Thyroid gland (tissue), 4 donors: ENCODE data around the gene TEK. TPM values are rescaled to one million over a fixed set of nuclear protein-coding genes. Genes with fewer than 3 reads are reported as not detected.

Experiments
- DNase-seq, 2 donors: peaks; one replicate each; pipeline ENCODE4 v3.0.0-alpha.2; 2019
- H3K27ac ChIP-seq, 3 donors: fragments of 200-600 bp; sonication (generic); 1 replicate in 2 of 3; 2 replicates in 1 of 3; pipeline ENCODE4 v1.5.1; 2016 to 2019; ENCODE audit warnings: mild to moderate bottlenecking in 1 of 3, moderate library complexity in 1 of 3
- H3K27me3 ChIP-seq: fragments of 200-600 bp; sonication (generic); one replicate; pipeline ENCODE4 v1.5.1; 2019
- H3K36me3 ChIP-seq, 2 donors: fragments of 200-600 bp; sonication (generic); one replicate each; pipeline ENCODE4 v1.5.1; 2016 to 2019
- H3K4me1 ChIP-seq, 2 donors: fragments of 200-600 bp; sonication (generic); one replicate each; pipeline ENCODE4 v1.5.1; 2017 to 2019
- H3K4me3 ChIP-seq, 3 donors: fragments of 200-600 bp; sonication (generic); replicated peaks in 1 of 3; 1 replicate in 2 of 3; 2 replicates in 1 of 3; pipeline ENCODE4 v1.5.1; 2016; ENCODE audit warnings: mild to moderate bottlenecking in 1 of 3
- H3K9me3 ChIP-seq: fragments of 200-600 bp; sonication (generic); one replicate; pipeline ENCODE4 v1.5.1; 2017
- POLR2A ChIP-seq, 2 donors: fragments of 450-650 bp; IDR thresholded peaks; one replicate each; pipeline ENCODE4 v1.6.1; 2017; ENCODE audit warnings: antibody characterized with exemption in 2 of 2, mild to moderate bottlenecking in 2 of 2, moderate library complexity in 1 of 2
- WGBS, 2 donors: methylation state at CpG; one replicate each; pipeline ENCODE4 v1.1.5; 2017; 5-methylcytosine and 5-hydroxymethylcytosine counted together
- intact Hi-C: fragments of 100-400 bp; cut with DNase I; formaldehyde crosslinking; loops from one replicate; pipeline ENCODE4 v1.15.1; 2023
- total RNA-seq, 4 donors: library from RNA; depleted of rRNA; stranded (reverse); fragments of >200 nt; gene quantifications; one replicate each; pipeline ENCODE4 v1.2.3, GENCODE V29; 2016
- TF ChIP-seq, protein P1 (sequence below), 6 experiments: fragments of 200-600 bp in 3 of 6; fragments of 450-650 bp in 3 of 6; sonication (generic) in 3 of 6; IDR thresholded peaks; one replicate each; pipeline ENCODE4 v1.5.1; 2016 to 2019; ENCODE audit warnings: antibody characterized with exemption in 6 of 6, mild to moderate bottlenecking in 2 of 6, inconsistent platforms in 1 of 6, moderate library complexity in 1 of 6

TEK gene
- total RNA-seq, 4 donors from 2014 or later: 11.9 to 32.6 (median 15.9) TPM

DNA sequence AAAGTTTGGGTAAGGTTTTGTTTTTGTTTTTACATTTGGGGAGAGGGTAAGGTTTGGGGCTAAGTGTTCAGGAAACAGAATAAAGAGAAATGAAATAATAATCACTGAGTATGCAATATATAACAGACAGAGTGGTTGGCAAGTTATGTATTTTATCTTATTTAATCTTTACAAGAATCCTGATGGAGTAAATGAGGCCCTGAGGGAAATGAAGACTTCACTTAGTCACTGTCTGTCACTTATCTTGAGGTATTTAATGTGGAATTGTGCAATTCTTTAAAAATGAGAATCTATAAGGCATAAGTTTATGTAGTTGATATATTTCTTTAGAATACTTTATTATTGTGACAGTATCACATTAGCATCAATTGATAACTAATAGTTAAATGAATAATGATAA lies 48.1 kb downstream of the TEK start:
- TF ChIP-seq, protein P1, sequence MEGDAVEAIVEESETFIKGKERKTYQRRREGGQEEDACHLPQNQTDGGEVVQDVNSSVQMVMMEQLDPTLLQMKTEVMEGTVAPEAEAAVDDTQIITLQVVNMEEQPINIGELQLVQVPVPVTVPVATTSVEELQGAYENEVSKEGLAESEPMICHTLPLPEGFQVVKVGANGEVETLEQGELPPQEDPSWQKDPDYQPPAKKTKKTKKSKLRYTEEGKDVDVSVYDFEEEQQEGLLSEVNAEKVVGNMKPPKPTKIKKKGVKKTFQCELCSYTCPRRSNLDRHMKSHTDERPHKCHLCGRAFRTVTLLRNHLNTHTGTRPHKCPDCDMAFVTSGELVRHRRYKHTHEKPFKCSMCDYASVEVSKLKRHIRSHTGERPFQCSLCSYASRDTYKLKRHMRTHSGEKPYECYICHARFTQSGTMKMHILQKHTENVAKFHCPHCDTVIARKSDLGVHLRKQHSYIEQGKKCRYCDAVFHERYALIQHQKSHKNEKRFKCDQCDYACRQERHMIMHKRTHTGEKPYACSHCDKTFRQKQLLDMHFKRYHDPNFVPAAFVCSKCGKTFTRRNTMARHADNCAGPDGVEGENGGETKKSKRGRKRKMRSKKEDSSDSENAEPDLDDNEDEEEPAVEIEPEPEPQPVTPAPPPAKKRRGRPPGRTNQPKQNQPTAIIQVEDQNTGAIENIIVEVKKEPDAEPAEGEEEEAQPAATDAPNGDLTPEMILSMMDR (IDR thresholded peaks at IDR 0.05): no peak
- no peak for TF ChIP-seq POLR2A (IDR thresholded peaks at IDR 0.05)
- no peak for DNase-seq
- no peaks in the 10 kb centered on the region for H3K27me3 ChIP-seq
- H3K4me3 ChIP-seq: no peak overlapping the region
- H3K36me3 ChIP-seq: no peaks in the 10 kb centered on the region
- H3K27ac ChIP-seq: no peak overlapping the region
- peaks cover 14 to 35% of the 10 kb centered on the region in 2 donors for H3K4me1 ChIP-seq
- no peaks in the 10 kb centered on the region for H3K9me3 ChIP-seq
- intact Hi-C loops: no loop called here

DNA sequence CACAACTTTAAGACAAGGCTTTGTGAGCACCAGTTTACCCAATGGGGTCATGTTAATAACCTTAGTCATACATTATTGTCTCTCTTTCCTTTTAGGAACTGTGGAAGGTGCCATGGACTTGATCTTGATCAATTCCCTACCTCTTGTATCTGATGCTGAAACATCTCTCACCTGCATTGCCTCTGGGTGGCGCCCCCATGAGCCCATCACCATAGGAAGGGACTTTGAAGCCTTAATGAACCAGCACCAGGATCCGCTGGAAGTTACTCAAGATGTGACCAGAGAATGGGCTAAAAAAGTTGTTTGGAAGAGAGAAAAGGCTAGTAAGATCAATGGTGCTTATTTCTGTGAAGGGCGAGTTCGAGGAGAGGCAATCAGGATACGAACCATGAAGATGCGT lies 48.7 kb downstream of the TEK start:
- H3K27me3 ChIP-seq: no peaks in the 10 kb centered on the region
- H3K36me3 ChIP-seq: no peaks in the 10 kb centered on the region
- WGBS, 2 donors: 93 to 95% methylated on average over 6 of the region's 6 CpGs
- H3K4me3 ChIP-seq: no peak overlapping the region
- intact Hi-C loops: no loop called here
- no peak for TF ChIP-seq POLR2A (IDR thresholded peaks at IDR 0.05)
- TF ChIP-seq, protein P1 (IDR thresholded peaks at IDR 0.05): no peak
- no peak overlapping the region for H3K27ac ChIP-seq
- peaks cover 13 to 28% of the 10 kb centered on the region in 2 donors for H3K4me1 ChIP-seq
- DNase-seq: no peak
- H3K9me3 ChIP-seq: no peaks in the 10 kb centered on the region

DNA sequence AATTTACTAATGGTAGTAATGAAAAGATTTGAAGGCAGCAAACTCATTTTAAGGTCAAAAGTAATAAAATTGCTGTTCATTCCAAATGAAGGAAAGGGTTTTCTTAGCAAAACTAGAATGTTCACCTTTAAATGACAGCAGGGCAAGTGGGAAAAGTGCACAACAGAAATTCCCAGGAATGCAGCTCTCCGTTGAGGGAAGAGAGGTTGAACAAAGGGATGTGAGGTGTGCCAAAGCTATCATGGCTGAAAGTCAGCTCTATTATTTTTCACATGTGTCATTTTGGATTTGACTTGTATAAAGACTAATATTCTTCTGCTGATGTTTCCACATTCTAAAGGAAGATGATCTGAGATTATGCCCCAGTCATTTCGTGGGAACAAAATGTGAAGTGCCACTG lies 51.6 kb downstream of the TEK start:
- intact Hi-C loops: no loop called here
- 61 to 73% methylated on average over 2 of the region's 2 CpGs for WGBS, 2 donors

DNA sequence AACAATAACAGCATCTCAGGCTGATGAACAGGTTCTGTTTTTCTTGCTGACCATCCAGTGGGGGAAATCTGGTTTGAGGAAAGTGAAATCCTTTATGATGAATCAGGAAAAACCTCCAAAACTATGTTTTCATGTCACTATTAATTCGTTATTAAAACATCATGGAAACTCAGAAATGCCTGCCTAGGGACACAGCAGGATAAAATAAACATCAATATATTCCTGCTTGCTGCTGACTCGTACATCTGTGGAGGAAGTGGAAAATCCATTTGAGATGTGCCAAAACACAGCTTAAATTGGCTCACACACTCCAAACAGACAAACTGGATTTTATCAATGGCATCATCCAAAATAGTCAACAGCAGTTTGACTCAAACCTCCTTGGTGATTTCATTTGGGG lies 53.0 kb downstream of the TEK start:
- no peak overlapping the region for H3K27ac ChIP-seq

More for the DNA sequence above, 51.6 kb downstream of the TEK start:
- Histone ChIP-seq H3K36me3 (no peaks in the 10 kb centered on the region), H3K4me3 (no peak overlapping the region), H3K27me3 (no peaks in the 10 kb centered on the region), H3K4me1 (peaks cover 0 to 3% of the 10 kb centered on the region in 2 donors), H3K9me3 (no peaks in the 10 kb centered on the region), H3K27ac (no peak overlapping the region)
- TF ChIP-seq, protein P1 (IDR thresholded peaks at IDR 0.05): no peak
- no peak for TF ChIP-seq POLR2A (IDR thresholded peaks at IDR 0.05)
- no peak for DNase-seq

DNA sequence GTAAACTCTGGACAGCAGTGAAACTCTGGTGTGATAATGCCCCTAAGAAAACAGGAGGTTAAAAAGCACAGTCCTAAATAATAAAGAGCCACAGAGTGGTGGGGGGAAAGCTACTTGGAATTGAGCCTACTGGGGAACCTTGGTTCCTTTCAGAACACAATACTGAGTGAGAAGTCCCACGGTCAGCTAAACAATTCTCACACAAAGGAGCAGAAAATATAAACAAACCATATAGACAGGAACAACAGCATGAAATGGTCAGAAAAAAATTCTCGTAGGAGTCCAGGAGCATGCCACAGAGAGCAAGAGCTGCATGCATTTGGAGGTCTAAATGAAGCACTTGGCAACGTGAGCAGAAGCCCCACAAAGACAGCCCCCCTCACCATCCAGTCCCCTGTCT lies 56.0 kb downstream of the TEK start:
- no peaks in the 10 kb centered on the region for H3K9me3 ChIP-seq
- no peak overlapping the region for H3K27ac ChIP-seq
- 49 to 53% methylated on average over 3 of the region's 3 CpGs for WGBS, 2 donors
- intact Hi-C loops: no loop called here
- DNase-seq: no peak
- TF ChIP-seq, protein P1 (IDR thresholded peaks at IDR 0.05): no peak
- TF ChIP-seq POLR2A (IDR thresholded peaks at IDR 0.05): no peak
- no peak overlapping the region for H3K4me3 ChIP-seq
- H3K27me3 ChIP-seq: no peaks in the 10 kb centered on the region
- no peaks in the 10 kb centered on the region for H3K36me3 ChIP-seq
- no peaks in the 10 kb centered on the region for H3K4me1 ChIP-seq

More for the DNA sequence above, 53.0 kb downstream of the TEK start:
- no peak for DNase-seq
- no peaks in the 10 kb centered on the region for H3K27me3 ChIP-seq
- H3K36me3 ChIP-seq: no peaks in the 10 kb centered on the region
- H3K4me3 ChIP-seq: no peak overlapping the region
- 46 to 67% methylated on average over 2 of the region's 2 CpGs for WGBS, 2 donors
- H3K4me1 ChIP-seq: no peaks in the 10 kb centered on the region
- intact Hi-C loops: no loop called here
- TF ChIP-seq POLR2A (IDR thresholded peaks at IDR 0.05): no peak
- TF ChIP-seq, protein P1 (IDR thresholded peaks at IDR 0.05): no peak
- no peaks in the 10 kb centered on the region for H3K9me3 ChIP-seq
